Common myeloid progenitor, CD34-positive (primary cell): ENCODE results near the gene MYBPH.

Source experiments
- CTCF ChIA-PET: fragments of 350-600 bp; sonication (Branson Sonifier 250); formaldehyde crosslinking; loops from one replicate; lab custom pipeline; 2021; ENCODE audit warnings: antibody characterized with exemption; lab: Charles Lee
- POLR2A ChIA-PET: fragments of 350-600 bp; sonication (Branson Sonifier 250); formaldehyde crosslinking; loops from one replicate; lab custom pipeline; 2021; ENCODE audit warnings: antibody characterized with exemption; lab: Charles Lee
- DNase-seq, 3 donors: peaks; one replicate each; pipeline versions ENCODE4 v3.0.0 to v3.0.0-alpha.2; 2013
- H3K27ac ChIP-seq, 2 experiments: 1 replicate in 1 of 2; 2 replicates in 1 of 2; pipeline ENCODE4 v1.7.0; 2013; ENCODE audit warnings: inconsistent platforms in 2 of 2, low read length in 2 of 2, mild to moderate bottlenecking in 2 of 2, low read depth in 1 of 2, moderate library complexity in 1 of 2; ENCODE audit not compliant: severe bottlenecking in 2 of 2, insufficient read depth in 1 of 2, poor library complexity in 1 of 2
- H3K27me3 ChIP-seq, 5 experiments: replicated peaks in 2 of 5; 1 replicate in 3 of 5; 2 replicates in 2 of 5; pipeline versions ENCODE4 v1.6.1 to v1.7.0; 2013; ENCODE audit warnings: low read length in 4 of 5, mild to moderate bottlenecking in 2 of 5, moderate library complexity in 2 of 5, inconsistent platforms in 1 of 5; ENCODE audit not compliant: insufficient read depth in 5 of 5, control insufficient read depth in 4 of 5
- H3K36me3 ChIP-seq, 4 experiments: 1 replicate in 2 of 4; 2 replicates in 2 of 4; pipeline versions ENCODE4 v1.6.1 to v1.7.0; 2013; ENCODE audit warnings: low read length in 3 of 4, control low read depth in 1 of 4, mild to moderate bottlenecking in 1 of 4; ENCODE audit not compliant: control insufficient read depth in 4 of 4, insufficient read depth in 4 of 4
- H3K4me1 ChIP-seq, 4 experiments: 1 replicate in 3 of 4; 2 replicates in 1 of 4; pipeline versions ENCODE4 v1.6.1 to v1.7.1; 2013; ENCODE audit warnings: low read length in 3 of 4, mild to moderate bottlenecking in 3 of 4, control low read depth in 1 of 4, inconsistent platforms in 1 of 4, moderate library complexity in 1 of 4; ENCODE audit not compliant: control insufficient read depth in 4 of 4, insufficient read depth in 4 of 4; ENCODE audit errors: control extremely low read depth in 1 of 4
- H3K4me3 ChIP-seq, 7 experiments: 1 replicate in 4 of 7; 2 replicates in 3 of 7; pipeline versions ENCODE4 v1.5.1 to v1.7.0; 2013; ENCODE audit warnings: mild to moderate bottlenecking in 7 of 7, low read length in 6 of 7, moderate library complexity in 6 of 7, inconsistent platforms in 2 of 7, low read depth in 2 of 7, control low read depth in 1 of 7; ENCODE audit not compliant: insufficient read depth in 4 of 7, control insufficient read depth in 1 of 7; ENCODE audit errors: extremely low read depth in 1 of 7
- H3K9me3 ChIP-seq, 5 experiments: 1 replicate in 4 of 5; 2 replicates in 1 of 5; pipeline versions ENCODE4 v1.6.1 to v1.7.1; 2013; ENCODE audit warnings: low read length in 4 of 5, mild to moderate bottlenecking in 2 of 5, inconsistent platforms in 1 of 5, low read depth in 1 of 5, moderate library complexity in 1 of 5; ENCODE audit not compliant: control insufficient read depth in 4 of 5, insufficient read depth in 2 of 5; ENCODE audit errors: control extremely low read depth in 1 of 5
- WGBS: methylation state at CpG from one replicate; pipeline ENCODE4 v1.1.5; 2013; ENCODE audit not compliant: insufficient coverage; 5-methylcytosine and 5-hydroxymethylcytosine counted together

The MYBPH gene

DNA sequence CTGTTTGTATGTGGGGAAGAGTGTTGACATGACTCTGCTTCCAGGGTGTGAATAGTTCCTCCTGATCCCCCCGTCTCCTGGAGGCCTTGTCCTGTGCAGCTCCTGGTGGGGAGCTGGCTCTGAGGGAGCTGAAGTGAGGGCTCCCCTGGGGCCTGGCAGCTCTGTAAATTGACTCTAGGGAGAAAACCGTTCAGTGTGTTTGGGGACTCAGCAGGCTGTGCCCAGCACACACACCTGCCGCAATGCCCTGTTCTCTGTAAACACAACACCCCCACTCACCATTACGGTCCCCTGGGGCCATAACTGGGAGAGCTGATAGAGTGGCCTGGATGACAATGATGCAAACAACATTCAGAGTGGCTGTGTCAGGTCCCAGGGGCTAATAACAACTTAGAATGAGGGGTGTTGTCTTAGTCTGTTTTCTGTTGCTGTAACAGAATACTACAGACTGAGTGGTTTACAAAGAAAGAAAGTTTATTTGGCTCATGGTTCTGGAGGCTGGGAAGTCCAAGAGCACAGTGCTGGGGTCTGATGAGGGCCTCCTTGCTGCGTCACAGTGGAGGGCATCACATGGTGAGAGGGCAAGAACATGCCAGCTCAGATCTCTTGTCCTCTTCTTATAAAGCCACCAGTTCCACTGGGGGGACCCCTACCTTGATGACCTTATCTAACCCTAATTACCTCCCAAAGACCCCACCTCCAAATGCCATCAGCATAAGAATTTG lies 32.8 kb downstream of the MYBPH start:
- no peak for DNase-seq
- ChIA-PET CTCF (interaction anchor here (1.0 to 2.1 kb wide), 3 partner anchors 16 to 28 kb away, joined by 3 to 5 read pairs (median 4); no protein-coding TSS in a partner anchor), POLR2A (no interaction called here)
- 92% methylated on average over 2 of the region's 5 CpGs for WGBS
- Histone ChIP-seq H3K36me3 (no peaks in the 10 kb centered on the region), H3K4me3 (no peak overlapping the region), H3K4me1 (no peaks in the 10 kb centered on the region), H3K27ac (no peak overlapping the region), H3K27me3 (peaks cover 0 to 7% (median 0%) of the 10 kb centered on the region in 5 experiments), H3K9me3 (peaks cover 0 to 2% (median 0%) of the 10 kb centered on the region in 5 experiments)

GRCh38 chr1:203142124-203142523 lies 33.5 kb downstream of the MYBPH start:
- H3K27ac ChIP-seq, result no peak overlapping the region
- H3K36me3 ChIP-seq, result no peaks in the 10 kb centered on the region
- POLR2A ChIA-PET, result no interaction called here
- 94% methylated on average over 5 of the region's 6 CpGs for WGBS
- H3K4me1 ChIP-seq, result no peaks in the 10 kb centered on the region
- peaks cover 0 to 2% (median 0%) of the 10 kb centered on the region in 5 experiments for H3K9me3 ChIP-seq
- CTCF ChIA-PET, result interaction anchor here (1.0 to 2.1 kb wide), 2 partner anchors 24 to 29 kb away, joined by 3 to 5 read pairs; no protein-coding TSS in a partner anchor
- no peak for DNase-seq
- H3K4me3 ChIP-seq, result no peak overlapping the region
- peaks cover 0 to 7% (median 2%) of the 10 kb centered on the region in 5 experiments for H3K27me3 ChIP-seq

GRCh38 chr1:203140743-203141520 lies 34.7 kb downstream of the MYBPH start:
- Histone ChIP-seq H3K4me3 (no peak overlapping the region), H3K4me1 (peaks cover 4 to 7% (median 7%) of the 10 kb centered on the region in 4 experiments), H3K27me3 (peaks cover 0 to 7% (median 3%) of the 10 kb centered on the region in 5 experiments), H3K9me3 (peaks cover 0 to 2% (median 0%) of the 10 kb centered on the region in 5 experiments), H3K36me3 (no peaks in the 10 kb centered on the region), H3K27ac (no peak overlapping the region)
- POLR2A ChIA-PET, result no interaction called here
- no peak for DNase-seq
- 89% methylated on average over 4 of the region's 5 CpGs for WGBS
- CTCF ChIA-PET, result interaction anchor here (0.7 to 2.3 kb wide), 4 partner anchors 9 to 30 kb away, joined by 3 to 6 read pairs (median 5); no protein-coding TSS in a partner anchor

GRCh38 chr1:203139976-203140475 lies 35.6 kb downstream of the MYBPH start:
- no peak for DNase-seq
- Histone ChIP-seq H3K4me3 (no peak overlapping the region), H3K9me3 (peaks cover 0 to 2% (median 0%) of the 10 kb centered on the region in 5 experiments), H3K27me3 (peaks cover 0 to 7% (median 3%) of the 10 kb centered on the region in 5 experiments), H3K36me3 (no peaks in the 10 kb centered on the region), H3K27ac (no peak overlapping the region), H3K4me1 (peaks cover 4 to 15% (median 10%) of the 10 kb centered on the region in 4 experiments)
- whole genome bisulfite sequencing, result 100% methylated on average over 2 of the region's 8 CpGs
- ChIA-PET CTCF (interaction anchor here (1.5 to 2.3 kb wide), 3 partner anchors 9 to 31 kb away, joined by 4 to 6 read pairs (median 6); no protein-coding TSS in a partner anchor), POLR2A (no interaction called here)

DNA sequence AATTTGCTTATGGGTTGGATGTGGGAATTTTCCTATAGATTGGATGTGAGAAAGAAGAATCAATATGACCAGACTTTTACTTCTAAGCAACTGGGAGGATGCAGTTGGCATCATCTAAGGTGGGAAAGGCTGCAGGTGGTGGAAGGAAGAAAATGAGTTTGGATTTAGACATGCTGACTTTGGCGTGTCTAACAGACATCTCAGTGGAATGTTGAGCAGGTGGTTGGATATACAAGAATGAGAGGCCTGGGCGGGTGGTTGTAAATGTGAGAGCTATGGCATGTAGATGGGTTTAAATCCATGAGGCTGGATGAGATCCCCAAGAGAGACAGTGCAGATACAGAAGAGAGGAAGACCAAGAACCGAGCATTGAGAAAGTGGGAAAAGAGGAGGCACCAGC lies 37.6 kb downstream of the MYBPH start:
- WGBS, result 100% methylated on average over 3 of the region's 3 CpGs
- ChIA-PET POLR2A (no interaction called here), CTCF (interaction anchor here (1.0 to 25.2 kb wide), 4 partner anchors 9 to 99 kb away, joined by 4 to 313 read pairs (median 4); partner anchors contain the start of gene MYBPH)
- Histone ChIP-seq H3K4me3 (no peak overlapping the region), H3K27me3 (peaks cover 0 to 11% (median 3%) of the 10 kb centered on the region in 5 experiments), H3K36me3 (no peaks in the 10 kb centered on the region), H3K4me1 (peaks cover 4 to 15% (median 10%) of the 10 kb centered on the region in 4 experiments), H3K27ac (no peak overlapping the region), H3K9me3 (peaks cover 0 to 2% (median 0%) of the 10 kb centered on the region in 5 experiments)
- DNase-seq, result no peak

DNA sequence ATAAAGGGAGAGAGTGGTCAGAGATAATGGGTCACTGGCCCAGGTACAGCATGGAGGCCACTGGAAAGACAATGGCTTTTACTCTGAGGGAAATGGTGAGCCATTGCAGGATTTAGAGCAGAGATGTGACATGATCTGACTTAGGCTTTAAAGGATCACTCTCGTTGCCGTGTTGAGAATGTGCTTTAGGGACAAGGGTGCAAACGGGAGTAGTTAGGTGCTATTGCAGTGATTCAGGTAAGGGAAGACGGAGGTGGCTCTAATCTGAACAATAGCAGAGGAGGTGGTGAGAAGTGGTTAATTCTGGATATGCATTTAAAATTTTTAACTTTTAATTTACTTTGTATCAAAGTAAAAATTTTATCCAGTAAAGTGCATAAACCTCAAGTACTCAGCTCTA lies 38.3 kb downstream of the MYBPH start:
- no peak for DNase-seq
- ChIA-PET CTCF (interaction anchor here (1.1 to 25.2 kb wide), 3 partner anchors 11 to 29 kb away, joined by 4 to 313 read pairs (median 7); partner anchors contain the start of gene MYBPH), POLR2A (interaction anchor here (0.6 kb wide), 1 partner anchor 60 kb away, joined by 3 read pairs; no protein-coding TSS in a partner anchor)
- peaks cover 4 to 15% (median 10%) of the 10 kb centered on the region in 4 experiments for H3K4me1 ChIP-seq
- no peak overlapping the region for H3K4me3 ChIP-seq
- H3K27me3 ChIP-seq, result peaks cover 0 to 11% (median 5%) of the 10 kb centered on the region in 5 experiments
- no peak overlapping the region for H3K27ac ChIP-seq
- WGBS, result 96% methylated on average over 3 of the region's 4 CpGs
- no peaks in the 10 kb centered on the region for H3K36me3 ChIP-seq
- no peaks in the 10 kb centered on the region for H3K9me3 ChIP-seq
